Suprapubic skin (tissue), 4 donors: ENCODE data around the gene HOXB3.

ENCODE experiments used
- POLR2A ChIP-seq, 2 donors: fragments of 450-650 bp; IDR thresholded peaks; one replicate each; pipeline ENCODE4 v1.6.1; 2017; ENCODE audit warnings: antibody characterized with exemption in 2 of 2, mild to moderate bottlenecking in 2 of 2, moderate library complexity in 2 of 2
- POLR2AphosphoS5 ChIP-seq, 3 donors: sonication (generic); formaldehyde crosslinking; IDR thresholded peaks; one replicate each; pipeline ENCODE4 v1.6.1; 2017; ENCODE audit warnings: antibody characterized with exemption in 3 of 3
- TF ChIP-seq, protein P1 (sequence below), 2 donors: fragments of 200-600 bp in 1 of 2; fragments of 450-650 bp in 1 of 2; sonication (generic) in 1 of 2; IDR thresholded peaks; one replicate each; pipeline ENCODE4 v1.5.1; 2016 to 2019; ENCODE audit warnings: antibody characterized with exemption in 2 of 2, mild to moderate bottlenecking in 1 of 2, moderate library complexity in 1 of 2

DNA sequence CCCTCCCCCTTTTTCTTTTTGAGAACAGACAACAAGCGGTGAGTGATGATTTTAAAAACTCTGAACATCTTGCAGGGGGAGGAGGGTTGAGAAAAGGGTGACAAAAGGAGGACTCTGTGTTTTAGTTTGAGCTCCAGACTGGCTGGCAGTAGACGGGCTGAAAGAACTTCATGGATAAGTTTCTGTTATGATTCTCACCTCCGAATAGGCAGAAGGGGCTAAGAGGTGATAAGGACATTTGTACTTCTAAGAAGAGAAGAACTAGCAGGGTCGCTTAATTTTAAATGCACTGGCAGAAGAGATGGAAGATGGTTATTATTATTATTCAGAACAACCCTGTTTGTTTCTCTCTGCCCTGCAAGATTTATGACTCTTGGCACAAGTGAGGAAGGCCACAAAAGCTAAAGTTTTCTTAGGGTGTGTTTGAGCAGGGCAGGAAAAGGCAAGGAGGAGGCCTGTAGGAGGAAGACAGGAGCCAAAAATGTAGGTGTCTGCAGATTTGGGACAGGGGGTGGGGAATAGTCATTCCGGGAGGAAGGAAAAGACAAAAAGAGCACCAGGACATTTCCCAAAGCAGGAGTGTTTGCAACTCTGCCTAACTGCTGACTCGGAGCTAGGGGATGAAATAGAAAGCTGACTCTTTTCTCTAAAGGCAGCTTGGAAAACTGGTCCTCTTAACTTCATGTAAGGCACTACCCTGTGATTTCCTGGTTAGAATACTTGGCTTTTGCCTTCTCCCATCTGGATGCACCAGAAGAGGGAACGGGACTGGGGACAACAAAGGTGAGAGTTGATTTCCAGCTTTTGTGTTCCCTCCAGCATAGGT, 33.3 kb downstream of the HOXB3 start:
- TF ChIP-seq POLR2A (IDR thresholded peaks at IDR 0.05) (no peak), POLR2AphosphoS5 (IDR thresholded peaks at IDR 0.05) (no peak)
- TF ChIP-seq, protein P1, sequence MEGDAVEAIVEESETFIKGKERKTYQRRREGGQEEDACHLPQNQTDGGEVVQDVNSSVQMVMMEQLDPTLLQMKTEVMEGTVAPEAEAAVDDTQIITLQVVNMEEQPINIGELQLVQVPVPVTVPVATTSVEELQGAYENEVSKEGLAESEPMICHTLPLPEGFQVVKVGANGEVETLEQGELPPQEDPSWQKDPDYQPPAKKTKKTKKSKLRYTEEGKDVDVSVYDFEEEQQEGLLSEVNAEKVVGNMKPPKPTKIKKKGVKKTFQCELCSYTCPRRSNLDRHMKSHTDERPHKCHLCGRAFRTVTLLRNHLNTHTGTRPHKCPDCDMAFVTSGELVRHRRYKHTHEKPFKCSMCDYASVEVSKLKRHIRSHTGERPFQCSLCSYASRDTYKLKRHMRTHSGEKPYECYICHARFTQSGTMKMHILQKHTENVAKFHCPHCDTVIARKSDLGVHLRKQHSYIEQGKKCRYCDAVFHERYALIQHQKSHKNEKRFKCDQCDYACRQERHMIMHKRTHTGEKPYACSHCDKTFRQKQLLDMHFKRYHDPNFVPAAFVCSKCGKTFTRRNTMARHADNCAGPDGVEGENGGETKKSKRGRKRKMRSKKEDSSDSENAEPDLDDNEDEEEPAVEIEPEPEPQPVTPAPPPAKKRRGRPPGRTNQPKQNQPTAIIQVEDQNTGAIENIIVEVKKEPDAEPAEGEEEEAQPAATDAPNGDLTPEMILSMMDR (IDR thresholded peaks at IDR 0.05), result no peak
